BE2C (cell line): ENCODE data around the gene TFDP2.

ENCODE experiments used
- DNase-seq: peaks from one replicate; pipeline ENCODE4 v3.0.0-alpha.2; 2020
- H3K27me3 ChIP-seq: fragments of 250-450 bp; sonication (Bioruptor Pico); 2 replicates; pipeline ENCODE4 v1.5.1; 2020; ENCODE audit warnings: mild to moderate bottlenecking
- H3K36me3 ChIP-seq: fragments of 250-450 bp; sonication (Bioruptor Pico); 2 replicates; pipeline ENCODE4 v1.5.1; 2020; ENCODE audit warnings: mild to moderate bottlenecking
- H3K4me1 ChIP-seq: fragments of 250-450 bp; sonication (Bioruptor Pico); 2 replicates; pipeline ENCODE4 v1.5.1; 2020
- H3K4me3 ChIP-seq: 2 replicates; pipeline ENCODE4 v1.5.1; 2011; ENCODE audit warnings: low read depth, low read length
- H3K9me3 ChIP-seq: fragments of 250-450 bp; sonication (Bioruptor Pico); 2 replicates; pipeline ENCODE4 v1.5.1; 2020
- TF ChIP-seq, protein P1 (sequence below): IDR thresholded peaks from 2 replicates; pipeline ENCODE4 v1.5.1; 2012; ENCODE audit warnings: mild to moderate bottlenecking, low read depth, low read length

Gene TFDP2

DNA sequence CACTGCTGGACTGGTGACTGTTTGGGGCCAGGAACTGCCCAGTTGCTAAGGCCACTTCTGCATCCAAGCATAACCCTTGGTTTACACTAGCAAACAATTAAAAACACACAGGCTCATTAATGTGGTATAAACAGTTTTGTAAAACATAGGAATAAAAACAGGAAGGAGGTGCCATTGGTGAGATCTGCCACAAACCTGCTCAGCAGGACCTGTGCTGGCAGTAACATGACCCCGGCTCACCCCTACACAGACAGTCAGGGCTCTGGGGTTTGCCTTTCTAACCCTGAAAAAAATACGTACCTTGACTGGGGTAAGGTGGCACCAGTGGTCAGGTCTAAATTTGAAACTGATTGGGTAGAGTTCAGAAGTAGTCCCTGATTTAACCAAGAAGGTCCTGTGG is 196.7 kb downstream of the TFDP2 start:
- Histone ChIP-seq H3K4me3 (no peak overlapping the region), H3K36me3 (no peaks in the 10 kb centered on the region), H3K4me1 (no peaks in the 10 kb centered on the region), H3K9me3 (no peaks in the 10 kb centered on the region), H3K27me3 (no peaks in the 10 kb centered on the region)
- DNase-seq, result no peak
- TF ChIP-seq, protein P1, sequence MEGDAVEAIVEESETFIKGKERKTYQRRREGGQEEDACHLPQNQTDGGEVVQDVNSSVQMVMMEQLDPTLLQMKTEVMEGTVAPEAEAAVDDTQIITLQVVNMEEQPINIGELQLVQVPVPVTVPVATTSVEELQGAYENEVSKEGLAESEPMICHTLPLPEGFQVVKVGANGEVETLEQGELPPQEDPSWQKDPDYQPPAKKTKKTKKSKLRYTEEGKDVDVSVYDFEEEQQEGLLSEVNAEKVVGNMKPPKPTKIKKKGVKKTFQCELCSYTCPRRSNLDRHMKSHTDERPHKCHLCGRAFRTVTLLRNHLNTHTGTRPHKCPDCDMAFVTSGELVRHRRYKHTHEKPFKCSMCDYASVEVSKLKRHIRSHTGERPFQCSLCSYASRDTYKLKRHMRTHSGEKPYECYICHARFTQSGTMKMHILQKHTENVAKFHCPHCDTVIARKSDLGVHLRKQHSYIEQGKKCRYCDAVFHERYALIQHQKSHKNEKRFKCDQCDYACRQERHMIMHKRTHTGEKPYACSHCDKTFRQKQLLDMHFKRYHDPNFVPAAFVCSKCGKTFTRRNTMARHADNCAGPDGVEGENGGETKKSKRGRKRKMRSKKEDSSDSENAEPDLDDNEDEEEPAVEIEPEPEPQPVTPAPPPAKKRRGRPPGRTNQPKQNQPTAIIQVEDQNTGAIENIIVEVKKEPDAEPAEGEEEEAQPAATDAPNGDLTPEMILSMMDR, result no peak

DNA sequence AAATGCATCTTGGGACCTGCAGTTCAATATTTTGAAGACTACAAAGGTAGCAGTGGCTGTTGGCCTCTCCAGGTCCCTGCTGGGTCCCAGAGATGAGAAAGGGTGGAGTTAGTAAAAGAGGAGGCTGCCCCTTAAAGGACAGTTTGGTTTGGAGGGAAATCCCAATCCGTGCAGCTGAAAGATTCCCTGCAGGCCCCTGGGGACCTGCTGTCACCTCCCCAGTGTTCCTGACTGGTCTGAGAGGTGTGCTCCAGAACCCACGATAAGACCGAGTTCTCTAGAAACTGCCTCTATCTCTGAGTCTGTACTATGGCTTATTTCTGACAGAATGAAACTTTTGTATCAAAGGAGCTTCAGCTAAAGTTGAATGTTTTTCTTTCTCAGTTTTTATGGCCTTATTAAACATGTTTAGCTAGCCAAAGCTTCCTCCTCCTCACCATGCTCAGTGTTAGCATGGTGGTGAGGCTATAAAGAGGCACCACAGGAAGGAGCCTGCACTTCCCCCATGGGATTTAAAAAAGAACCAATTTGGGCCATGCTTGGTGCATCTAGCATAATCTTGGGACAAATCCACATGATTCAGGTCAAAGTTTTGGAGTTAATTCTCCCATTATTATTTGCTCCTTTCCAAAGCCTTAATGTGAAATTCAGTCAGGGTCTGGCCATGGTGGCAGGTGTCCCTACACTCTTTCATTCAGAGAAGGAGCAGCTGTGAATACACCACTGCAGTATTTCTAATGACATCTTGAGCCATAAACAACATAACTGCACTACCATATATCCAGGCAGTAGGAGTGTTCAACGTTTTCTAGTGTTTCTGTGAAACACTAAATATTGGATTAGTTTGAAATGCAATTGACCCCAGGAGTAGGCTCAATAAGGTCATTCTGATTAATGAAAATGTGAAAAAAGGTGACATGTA is 198.5 kb downstream of the TFDP2 start:
- Histone ChIP-seq H3K36me3 (no peaks in the 10 kb centered on the region), H3K4me3 (no peak overlapping the region), H3K27me3 (no peaks in the 10 kb centered on the region), H3K4me1 (no peaks in the 10 kb centered on the region), H3K9me3 (no peaks in the 10 kb centered on the region)
- DNase-seq, result no peak
- TF ChIP-seq, protein P1, result no peak

DNA sequence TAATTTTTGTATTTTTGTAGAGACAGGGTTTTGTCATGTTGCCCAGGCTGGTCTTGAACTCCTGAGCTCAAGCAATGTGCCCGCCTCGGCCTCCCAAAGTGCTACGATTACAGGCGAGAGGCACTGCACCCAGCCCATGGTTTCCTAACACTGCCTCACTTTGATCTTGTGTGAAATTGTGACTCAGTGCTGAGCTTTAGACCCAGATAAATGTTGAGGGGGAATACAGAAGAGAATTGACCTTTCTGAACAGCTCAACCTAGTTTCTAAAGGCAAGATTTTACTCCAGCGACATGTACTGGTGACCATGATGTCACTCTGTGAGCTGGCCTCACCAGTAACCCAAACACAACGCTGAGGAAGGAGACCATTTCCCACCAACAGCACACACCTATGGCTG is 199.4 kb downstream of the TFDP2 start:
- no peaks in the 10 kb centered on the region for H3K9me3 ChIP-seq
- no peaks in the 10 kb centered on the region for H3K36me3 ChIP-seq
- no peaks in the 10 kb centered on the region for H3K4me1 ChIP-seq
- TF ChIP-seq, protein P1, result no peak
- DNase-seq, result no peak
- H3K4me3 ChIP-seq, result no peak overlapping the region
- H3K27me3 ChIP-seq, result no peaks in the 10 kb centered on the region

DNA sequence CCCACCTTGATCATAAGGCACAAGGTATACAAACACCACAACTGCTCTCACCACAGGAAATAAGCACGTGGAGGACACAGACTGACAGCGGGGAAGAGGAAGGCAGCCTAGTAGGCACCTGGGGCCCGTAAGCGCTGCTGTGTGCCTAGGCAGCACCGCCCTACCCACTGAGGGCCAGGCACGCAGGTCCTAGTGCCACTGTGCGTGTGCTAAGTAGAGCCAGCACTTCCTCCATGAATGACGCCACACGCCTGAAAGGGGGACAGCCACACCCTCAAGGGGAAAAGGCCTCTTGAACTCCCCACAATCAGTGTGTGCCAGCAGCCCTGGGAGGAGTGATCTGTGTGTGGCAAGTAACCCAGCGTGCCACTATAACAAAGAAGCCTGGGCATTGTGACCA is 199.9 kb downstream of the TFDP2 start:
- Histone ChIP-seq H3K9me3 (no peaks in the 10 kb centered on the region), H3K27me3 (no peaks in the 10 kb centered on the region), H3K4me3 (no peak overlapping the region), H3K4me1 (no peaks in the 10 kb centered on the region), H3K36me3 (no peaks in the 10 kb centered on the region)
- DNase-seq, result no peak
- TF ChIP-seq, protein P1, result no peak

- TF ChIP-seq, protein P1, result no peak
- H3K9me3 ChIP-seq, result no peaks in the 10 kb centered on the region
- H3K36me3 ChIP-seq, result no peaks in the 10 kb centered on the region
- H3K4me1 ChIP-seq, result peaks cover 8% of the 10 kb centered on the region
- H3K4me3 ChIP-seq, result no peak overlapping the region
- no peaks in the 10 kb centered on the region for H3K27me3 ChIP-seq
- peak; percentile 20 for DNase-seq
Observed at GRCh38 chr3:141945726-141946485, 203.4 kb downstream of the TFDP2 start.

DNA sequence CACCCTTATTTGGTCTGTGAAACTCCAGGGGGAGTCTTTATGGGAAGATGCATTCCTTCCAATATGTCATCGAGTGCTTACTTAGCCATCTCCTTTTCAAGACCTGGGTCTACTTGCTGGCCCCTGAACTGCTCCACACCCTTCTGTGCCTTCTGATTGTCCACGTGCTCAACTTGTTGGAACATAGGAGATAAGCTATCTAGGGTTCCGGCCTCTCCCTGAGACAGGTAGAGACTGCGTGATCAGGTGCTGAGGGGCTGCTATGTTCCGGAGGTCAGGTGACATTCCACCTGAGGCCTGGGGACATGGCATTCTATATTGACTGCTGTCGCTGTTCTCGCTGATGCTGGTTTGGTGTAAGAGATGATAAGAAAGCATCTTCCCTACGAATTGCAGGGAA is 207.3 kb downstream of the TFDP2 start:
- peaks cover 19% of the 10 kb centered on the region for H3K4me1 ChIP-seq
- H3K4me3 ChIP-seq, result no peak overlapping the region
- no peak for DNase-seq
- no peaks in the 10 kb centered on the region for H3K36me3 ChIP-seq
- H3K9me3 ChIP-seq, result no peaks in the 10 kb centered on the region
- TF ChIP-seq, protein P1, result no peak
- no peaks in the 10 kb centered on the region for H3K27me3 ChIP-seq
